IMR-90 (cell line): ENCODE results near the gene ARPC1A. TPM values are rescaled to one million over a fixed set of nuclear protein-coding genes. Genes with fewer than 3 reads are reported as not detected.

Experiments used
- ATAC-seq: fragments of 200-7000 bp; cut with Tn5 transposase; 2 replicates; pipeline ENCODE4 v1.9.1; 2020; ENCODE audit warnings: low read depth, mild to moderate bottlenecking, moderate library complexity
- BruUV-seq: library from RNA; stranded (reverse); fragments of 400-500 nt; replicated peaks from 2 replicates; lab custom pipeline; 2021; lab: Mats Ljungman, UMichigan
- CTCF ChIA-PET: fragments of 300-600 bp; formaldehyde crosslinking; extraction: SDS; loops from one replicate; lab custom pipeline; 2021; ENCODE audit warnings: antibody characterized with exemption; lab: Yijun Ruan, JAX
- POLR2A ChIA-PET: fragments of 300-600 bp; sonication (Branson Sonifier 250); formaldehyde crosslinking; loops from one replicate; lab custom pipeline; 2022; ENCODE audit warnings: antibody characterized with exemption; ENCODE audit not compliant: unreplicated experiment; lab: Charles Lee
- DNase-seq: peaks from one replicate; pipeline ENCODE4 v3.0.0; 2013
- H2AFZ ChIP-seq: replicated peaks from 2 replicates; pipeline ENCODE3; 2013; ENCODE audit warnings: low read length, mild to moderate bottlenecking; ENCODE audit not compliant: poor library complexity
- H2AK5ac ChIP-seq: 2 replicates; pipeline ENCODE4 v1.6.1; 2013; ENCODE audit warnings: low read depth, low read length, inconsistent platforms
- H2AK9ac ChIP-seq: replicated peaks from 2 replicates; pipeline ENCODE3; 2013; ENCODE audit warnings: mild to moderate bottlenecking, low read depth, low read length, moderate library complexity; ENCODE audit not compliant: poor library complexity
- H2BK120ac ChIP-seq: 2 replicates; pipeline ENCODE4 v1.6.1; 2013; ENCODE audit warnings: low read depth, low read length, inconsistent platforms
- H2BK15ac ChIP-seq: 3 replicates; pipeline ENCODE4 v1.6.1; 2013; ENCODE audit warnings: low read depth, low read length, inconsistent platforms
- H2BK20ac ChIP-seq: 2 replicates; pipeline ENCODE4 v1.6.1; 2013; ENCODE audit warnings: low read depth, mild to moderate bottlenecking, inconsistent platforms, low read length, moderate library complexity
- H2BK5ac ChIP-seq: 2 replicates; pipeline ENCODE4 v1.6.1; 2013; ENCODE audit warnings: mild to moderate bottlenecking, low read depth, low read length, inconsistent platforms; ENCODE audit not compliant: poor library complexity, severe bottlenecking
- H3K14ac ChIP-seq: replicated peaks from 2 replicates; pipeline ENCODE4 v1.6.1; 2013; ENCODE audit warnings: low read depth, low read length, inconsistent platforms
- H3K18ac ChIP-seq: 2 replicates; pipeline ENCODE4 v1.6.1; 2013; ENCODE audit warnings: low read depth, low read length, control low read depth
- H3K23ac ChIP-seq: 2 replicates; pipeline ENCODE4 v1.6.1; 2013; ENCODE audit warnings: low read depth, low read length, inconsistent platforms
- H3K27ac ChIP-seq: 2 replicates; pipeline ENCODE4 v1.5.1; 2013; ENCODE audit warnings: mild to moderate bottlenecking, control low read depth, low read length; ENCODE audit not compliant: insufficient read depth
- H3K27me3 ChIP-seq: 2 replicates; pipeline ENCODE4 v1.6.1; 2013; ENCODE audit warnings: low read length; ENCODE audit not compliant: control insufficient read depth, insufficient read depth
- H3K36me3 ChIP-seq: 2 replicates; pipeline ENCODE4 v1.6.1; 2013; ENCODE audit warnings: low read length, mixed read lengths; ENCODE audit not compliant: control insufficient read depth, insufficient read depth
- H3K4ac ChIP-seq: 2 replicates; pipeline ENCODE4 v1.6.1; 2013; ENCODE audit warnings: low read depth, low read length, inconsistent platforms
- H3K4me1 ChIP-seq: 2 replicates; pipeline ENCODE4 v1.6.1; 2013; ENCODE audit warnings: low read length, mixed read lengths; ENCODE audit not compliant: control insufficient read depth, insufficient read depth
- H3K4me2 ChIP-seq: 2 replicates; pipeline ENCODE4 v1.6.1; 2013; ENCODE audit warnings: low read depth, mild to moderate bottlenecking, control low read depth, low read length, moderate library complexity
- H3K4me3 ChIP-seq: 2 replicates; pipeline ENCODE4 v1.5.1; 2013; ENCODE audit warnings: low read depth, mild to moderate bottlenecking, control low read depth, low read length, moderate library complexity; ENCODE audit not compliant: insufficient read depth
- H3K56ac ChIP-seq: 2 replicates; pipeline ENCODE4 v1.6.1; 2013; ENCODE audit warnings: low read length, inconsistent platforms; ENCODE audit not compliant: insufficient read depth; ENCODE audit errors: extremely low read depth
- H3K79me1 ChIP-seq, 2 experiments: 2 replicates each; pipeline ENCODE4 v1.6.1; 2013; ENCODE audit warnings: low read length in 2 of 2, inconsistent platforms in 1 of 2, low read depth in 1 of 2
- H3K9ac ChIP-seq: 2 replicates; pipeline ENCODE4 v1.6.1; 2013; ENCODE audit warnings: low read depth, low read length, control low read depth
- H3K9me1 ChIP-seq: 2 replicates; pipeline ENCODE4 v1.6.1; 2013; ENCODE audit warnings: low read length, inconsistent platforms; ENCODE audit not compliant: insufficient read depth
- H3K9me3 ChIP-seq: 2 replicates; pipeline ENCODE4 v1.6.1; 2013; ENCODE audit warnings: low read length; ENCODE audit not compliant: control insufficient read depth, insufficient read depth
- H4K20me1 ChIP-seq: 2 replicates; pipeline ENCODE4 v1.6.1; 2013; ENCODE audit warnings: low read length, inconsistent platforms; ENCODE audit not compliant: insufficient read depth
- H4K5ac ChIP-seq: 2 replicates; pipeline ENCODE4 v1.6.1; 2013; ENCODE audit warnings: mild to moderate bottlenecking, low read depth, low read length, control low read depth
- H4K8ac ChIP-seq, 2 experiments: 2 replicates each; pipeline ENCODE4 v1.6.1; 2013; ENCODE audit warnings: low read depth in 2 of 2, low read length in 2 of 2, control low read depth in 1 of 2, inconsistent platforms in 1 of 2
- H4K91ac ChIP-seq: 2 replicates; pipeline ENCODE4 v1.6.1; 2013; ENCODE audit warnings: low read depth, low read length, inconsistent platforms; ENCODE audit not compliant: insufficient read depth
- CEBPB ChIP-seq: IDR thresholded peaks from 2 replicates; pipeline ENCODE4 v1.6.1; 2012; ENCODE audit warnings: low read depth, low read length, improper control_type of control experiment
- CHD1 ChIP-seq: IDR thresholded peaks from 2 replicates; pipeline ENCODE4 v1.6.1; 2012; ENCODE audit warnings: low read depth, low read length, improper control_type of control experiment
- ELK1 ChIP-seq: fragments of 150-350 bp; IDR thresholded peaks from 2 replicates; pipeline ENCODE4 v1.6.1; 2016; ENCODE audit warnings: low read depth, mild to moderate bottlenecking, low read length, moderate library complexity, borderline replicate concordance
- FOS ChIP-seq: fragments of 150-350 bp; IDR thresholded peaks from 2 replicates; pipeline ENCODE4 v1.6.1; 2016; ENCODE audit warnings: low read depth, low read length
- MAFK ChIP-seq: IDR thresholded peaks from 2 replicates; pipeline ENCODE4 v1.6.1; 2012; ENCODE audit warnings: low read depth, low read length, improper control_type of control experiment
- MXI1 ChIP-seq: IDR thresholded peaks from 2 replicates; pipeline ENCODE4 v1.6.1; 2012; ENCODE audit warnings: low read depth, mild to moderate bottlenecking, low read length, moderate library complexity, borderline replicate concordance
- RCOR1 ChIP-seq: IDR thresholded peaks from 2 replicates; pipeline ENCODE4 v1.6.1; 2012; ENCODE audit warnings: mild to moderate bottlenecking, low read length, improper control_type of control experiment; ENCODE audit not compliant: insufficient replicate concordance
- SMC3 ChIP-seq: fragments of 150-350 bp; IDR thresholded peaks from 2 replicates; pipeline ENCODE4 v1.6.1; 2016; ENCODE audit warnings: low read depth, mild to moderate bottlenecking, antibody characterized with exemption, low read length, moderate library complexity
- USF2 ChIP-seq: fragments of 150-350 bp; IDR thresholded peaks from 2 replicates; pipeline ENCODE4 v1.6.1; 2017; ENCODE audit warnings: mild to moderate bottlenecking, antibody characterized with exemption, low read length, low read depth
- WGBS, 2 experiments: methylation state at CpG; one replicate each; pipeline versions ENCODE4 v1.1.5 to v1.1.7; 2013; ENCODE audit warnings: missing lambda C conversion rate in 2 of 2; ENCODE audit not compliant: insufficient read length in 1 of 2; ENCODE audit errors: extremely low coverage in 2 of 2; 5-methylcytosine and 5-hydroxymethylcytosine counted together
- dilution Hi-C: fragments of 300-500 bp; cut with HindIII; formaldehyde crosslinking; loops from one replicate; pipeline ENCODE4 v1.14.3; 2018; ENCODE audit warnings: low sequenced_read_pairs; ENCODE audit not compliant: unreplicated experiment
- in situ Hi-C: fragments of 300-500 bp; cut with MboI; formaldehyde crosslinking; loops from 3 replicates; pipeline ENCODE4 v1.14.3; 2019; ENCODE audit warnings: low sequenced_read_pairs, inconsistent platforms, mixed read lengths
- intact Hi-C: fragments of 100-400 bp; cut with micrococcal nuclease; formaldehyde crosslinking; loops from 2 replicates; pipeline ENCODE4 v1.10.0; 2022
- polyA plus RNA-seq, 3 experiments: library from polyadenylated mRNA; depleted of rRNA; stranded (reverse); fragments of >200 nt; gene quantifications; 2 replicates each; pipeline ENCODE4 v1.2.3, GENCODE V29; 2012; ENCODE audit warnings: low replicate concordance in 1 of 3
- total RNA-seq: library from RNA; depleted of rRNA; stranded (reverse); fragments of >200 nt; gene quantifications from 2 replicates; pipeline ENCODE4 v1.2.3, GENCODE V29; 2012

Gene ARPC1A
- total and polyA plus RNA-seq, 2 of the 4 experiments (the other 2 are of a cell fraction): 253 to 327 TPM

GRCh38 chr7:99355098-99355497 lies 29.4 kb downstream of the ARPC1A start:
- DNase-seq (no peak), ATAC-seq (no peak)
- no peak overlapping the region for H3K4me2 ChIP-seq
- H3K36me3 ChIP-seq: peaks cover 59% of the 10 kb centered on the region
- no peaks in the 10 kb centered on the region for H3K9me3 ChIP-seq
- intact Hi-C loops (no loop called here), dilution Hi-C loops (no loop called here), in situ Hi-C loops (no loop called here)
- H2BK15ac ChIP-seq: no peak overlapping the region
- no peak overlapping the region for H4K5ac ChIP-seq
- BruUV-seq: no TSS peak
- ChIA-PET POLR2A (interaction anchor here (0.5 kb wide), 1 partner anchor 465 kb away, joined by 3 read pairs; no protein-coding TSS in a partner anchor), CTCF (no interaction called here)
- no peak overlapping the region for H2BK20ac ChIP-seq
- H2AK9ac ChIP-seq: no peak overlapping the region
- no peak overlapping the region for H4K8ac ChIP-seq
- H3K23ac ChIP-seq: no peak overlapping the region
- H3K18ac ChIP-seq: no peak overlapping the region
- no peak overlapping the region for H2AFZ ChIP-seq
- H3K14ac ChIP-seq: no peak overlapping the region
- WGBS, 2 experiments: 100% methylated on average over 3 of the region's 7 CpGs; no CpG with 5 or more reads in 1 of the 2 experiments
- H2AK5ac ChIP-seq: no peak overlapping the region
- peaks cover 6% of the 10 kb centered on the region for H3K9me1 ChIP-seq
- 0 out of 2 replicates have a peak, but pooled peaks cover 2% of the 10 kb centered on the region for H3K4me1 ChIP-seq
- no peak overlapping the region for H3K4ac ChIP-seq
- no peak overlapping the region for H3K27ac ChIP-seq
- no peak overlapping the region for H3K9ac ChIP-seq
- no peak overlapping the region for H3K56ac ChIP-seq
- no peak overlapping the region for H3K4me3 ChIP-seq
- H4K91ac ChIP-seq: no peak overlapping the region
- H2BK5ac ChIP-seq: no peak overlapping the region
- TF ChIP-seq MAFK (peak; percentile 10; the same call in 1 of the 2 replicates), MXI1 (no peak), RCOR1 (no peak), CEBPB (no peak), SMC3 (no peak), USF2 (no peak), ELK1 (no peak), FOS (no peak), CHD1 (no peak)
- peaks cover 3% of the 10 kb centered on the region; the same call in 1 of the 2 replicates for H4K20me1 ChIP-seq
- H3K79me1 ChIP-seq: peaks cover 11 to 37% of the 10 kb centered on the region in 2 experiments
- H3K27me3 ChIP-seq: no peaks in the 10 kb centered on the region
- no peak overlapping the region for H2BK120ac ChIP-seq
